SU-DHL-6 (cell line): ENCODE results near the gene ABCA3.

Experiments
- H2AFZ ChIP-seq: fragments of 200-600 bp; sonication (generic); 2 replicates; pipeline ENCODE4 v1.6.1; 2014; ENCODE audit warnings: low read depth, mild to moderate bottlenecking, moderate library complexity, mixed read lengths, antibody characterized with exemption, low read length; ENCODE audit not compliant: severe bottlenecking
- H3F3A ChIP-seq: fragments of 200-600 bp; shearing (Covaris generic); 2 replicates; pipeline ENCODE4 v1.6.0; 2016; ENCODE audit warnings: antibody characterized with exemption, mild to moderate bottlenecking; ENCODE audit not compliant: insufficient read depth
- H3K27ac ChIP-seq: fragments of 200-600 bp; sonication (generic); 2 replicates; pipeline ENCODE4 v1.5.1; 2016; ENCODE audit warnings: low read depth, mild to moderate bottlenecking, low read length, moderate library complexity, mixed read lengths
- H3K27me3 ChIP-seq: fragments of 200-600 bp; sonication (generic), shearing (Covaris generic); 2 replicates; pipeline ENCODE4 v1.6.0; 2014; ENCODE audit warnings: mild to moderate bottlenecking, low read length
- H3K36me3 ChIP-seq: fragments of 200-600 bp; sonication (generic); 2 replicates; pipeline ENCODE4 v1.6.1; 2014; ENCODE audit warnings: mild to moderate bottlenecking, low read length, mixed read lengths
- H3K4me2 ChIP-seq: fragments of 300-600, 200-600 bp; shearing (Covaris generic), sonication (generic); 2 replicates; pipeline ENCODE4 v1.6.0; 2014; ENCODE audit warnings: low read length, low read depth, mild to moderate bottlenecking; ENCODE audit not compliant: poor library complexity, severe bottlenecking
- H3K4me3 ChIP-seq: fragments of 200-600 bp; sonication (generic); 2 replicates; pipeline ENCODE4 v1.5.1; 2014; ENCODE audit warnings: antibody characterized with exemption, low read length, mild to moderate bottlenecking, mixed read lengths; ENCODE audit not compliant: insufficient read depth, poor library complexity, severe bottlenecking
- H3K79me2 ChIP-seq: fragments of 200-600 bp; sonication (generic); 2 replicates; pipeline ENCODE4 v1.6.1; 2014; ENCODE audit warnings: mild to moderate bottlenecking, low read length, moderate library complexity; ENCODE audit not compliant: insufficient read depth
- H3K9ac ChIP-seq: fragments of 200-600 bp; sonication (generic); 2 replicates; pipeline ENCODE4 v1.7.0; 2014; ENCODE audit warnings: mild to moderate bottlenecking, low read length
- H3K9me2 ChIP-seq: fragments of 200-600 bp; sonication (generic); replicated peaks from 2 replicates; pipeline ENCODE4 v1.6.1; 2014; ENCODE audit warnings: low read length; ENCODE audit not compliant: insufficient read depth
- H3K9me3 ChIP-seq: fragments of 200-600 bp; sonication (generic); 2 replicates; pipeline ENCODE4 v1.6.1; 2014; ENCODE audit warnings: low read length, mixed read lengths; ENCODE audit not compliant: insufficient read depth
- H4K20me1 ChIP-seq: fragments of 200-600 bp; sonication (generic); 2 replicates; pipeline ENCODE4 v1.6.1; 2014; ENCODE audit warnings: low read depth, mild to moderate bottlenecking, antibody characterized with exemption, low read length, moderate library complexity, mixed read lengths
- CTCF ChIP-seq: fragments of 200-600 bp; sonication (generic); IDR thresholded peaks from one replicate; pipeline ENCODE4 v1.5.1; 2017; ENCODE audit warnings: antibody characterized with exemption, mild to moderate bottlenecking, low read length, moderate library complexity; ENCODE audit not compliant: insufficient read depth, poor library complexity, severe bottlenecking
- EZH2phosphoT487 ChIP-seq: fragments of 200-600 bp; sonication (generic), shearing (Covaris generic); conservative IDR thresholded peaks from 2 replicates; pipeline ENCODE4 v1.6.1; 2018; ENCODE audit warnings: mild to moderate bottlenecking, antibody characterized with exemption, low read length, moderate library complexity, mixed read lengths

Gene ABCA3

GRCh38 chr16:2289282-2289681 lies 51.2 kb downstream of the ABCA3 start:
- TF ChIP-seq CTCF, result no peak
- TF ChIP-seq EZH2phosphoT487, result no peak
- Histone ChIP-seq H3K9me2 (no peaks in the 10 kb centered on the region), H3K27ac (no peak overlapping the region), H3K36me3 (no peaks in the 10 kb centered on the region), H2AFZ (no peak overlapping the region), H3K4me3 (no peak overlapping the region), H3F3A (no peaks in the 10 kb centered on the region), H3K9me3 (no peaks in the 10 kb centered on the region), H3K27me3 (no peaks in the 10 kb centered on the region), H3K79me2 (no peaks in the 10 kb centered on the region), H3K9ac (no peak overlapping the region), H3K4me2 (no peak overlapping the region), H4K20me1 (no peaks in the 10 kb centered on the region)

- TF ChIP-seq EZH2phosphoT487 (no peak), CTCF (no peak)
- H3K9ac ChIP-seq, result no peak overlapping the region
- no peak overlapping the region for H2AFZ ChIP-seq
- H3K27me3 ChIP-seq, result no peaks in the 10 kb centered on the region
- no peaks in the 10 kb centered on the region for H3K9me2 ChIP-seq
- no peaks in the 10 kb centered on the region for H3K36me3 ChIP-seq
- no peaks in the 10 kb centered on the region for H3K9me3 ChIP-seq
- no peak overlapping the region for H3K4me3 ChIP-seq
- no peaks in the 10 kb centered on the region for H3F3A ChIP-seq
- no peak overlapping the region for H3K27ac ChIP-seq
- H3K79me2 ChIP-seq, result no peaks in the 10 kb centered on the region
- no peaks in the 10 kb centered on the region for H4K20me1 ChIP-seq
- H3K4me2 ChIP-seq, result no peak overlapping the region
Observed at GRCh38 chr16:2288726-2289125, 51.8 kb downstream of the ABCA3 start.

- Histone ChIP-seq H3K36me3 (no peaks in the 10 kb centered on the region), H3K9me2 (no peaks in the 10 kb centered on the region), H4K20me1 (no peaks in the 10 kb centered on the region), H3K4me3 (no peak overlapping the region), H3K4me2 (no peak overlapping the region), H2AFZ (no peak overlapping the region), H3K79me2 (no peaks in the 10 kb centered on the region), H3K9ac (no peak overlapping the region), H3F3A (no peaks in the 10 kb centered on the region), H3K9me3 (no peaks in the 10 kb centered on the region), H3K27ac (no peak overlapping the region), H3K27me3 (no peaks in the 10 kb centered on the region)
- no peak for TF ChIP-seq EZH2phosphoT487
- TF ChIP-seq CTCF, result no peak
Observed at GRCh38 chr16:2287916-2288547, 52.5 kb downstream of the ABCA3 start.
